ENCODE measurements around the gene WWC2.

WWC2 gene

GRCh38 chr4:183360161-183360919 lies 261.3 kb downstream of the WWC2 start:
- no peak for DNase-seq

- DNase-seq, result no peak
Observed at GRCh38 chr4:183362036-183362435, 263.0 kb downstream of the WWC2 start.

- DNase-seq, result no peak
Observed at GRCh38 chr4:183362916-183363542, 264.0 kb downstream of the WWC2 start.

- no peak for DNase-seq
Observed at GRCh38 chr4:183364025-183364424, 265.0 kb downstream of the WWC2 start.

GRCh38 chr4:183366206-183366835 lies 267.3 kb downstream of the WWC2 start:
- no peak for DNase-seq

GRCh38 chr4:183369073-183369472 lies 270.0 kb downstream of the WWC2 start:
- DNase-seq, result no peak

Measured in left hindlimb (tissue), 1 donor.